ES-I3 (cell line): ENCODE data around the gene VKORC1.

Experiments
- H3K36me3 ChIP-seq: 2 replicates; pipeline ENCODE4 v1.6.1; 2013; ENCODE audit warnings: mild to moderate bottlenecking, low read length, control low read depth, moderate library complexity; ENCODE audit not compliant: insufficient read depth
- H3K4me1 ChIP-seq: 2 replicates; pipeline ENCODE4 v1.6.1; 2013; ENCODE audit warnings: mild to moderate bottlenecking, control low read depth, low read length; ENCODE audit not compliant: insufficient read depth
- H3K9ac ChIP-seq: 2 replicates; pipeline ENCODE4 v1.6.1; 2013; ENCODE audit warnings: low read depth, mild to moderate bottlenecking, low read length, moderate library complexity
- H3K9me3 ChIP-seq: 2 replicates; pipeline ENCODE4 v1.6.1; 2013; ENCODE audit warnings: mild to moderate bottlenecking, low read length, moderate library complexity; ENCODE audit not compliant: control insufficient read depth, insufficient read depth

The VKORC1 gene

DNA sequence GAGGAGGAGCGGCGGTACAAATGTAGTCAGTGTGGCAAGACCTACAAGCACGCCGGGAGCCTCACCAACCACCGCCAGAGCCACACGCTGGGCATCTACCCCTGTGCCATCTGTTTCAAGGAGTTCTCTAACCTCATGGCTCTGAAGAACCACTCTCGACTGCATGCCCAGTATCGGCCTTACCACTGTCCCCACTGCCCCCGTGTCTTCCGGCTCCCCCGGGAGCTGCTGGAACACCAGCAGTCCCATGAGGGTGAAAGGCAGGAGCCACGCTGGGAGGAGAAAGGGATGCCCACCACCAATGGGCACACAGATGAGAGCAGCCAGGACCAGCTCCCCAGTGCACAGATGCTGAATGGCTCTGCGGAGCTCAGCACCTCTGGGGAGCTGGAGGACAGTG is 17.6 kb downstream of the VKORC1 start:
- Histone ChIP-seq H3K4me1 (0 out of 2 replicates have a peak, but pooled peaks cover 4% of the 10 kb centered on the region), H3K36me3 (peaks cover 4% of the 10 kb centered on the region; the same call in 1 of the 2 replicates), H3K9me3 (no peaks in the 10 kb centered on the region), H3K9ac (no peak overlapping the region)

DNA sequence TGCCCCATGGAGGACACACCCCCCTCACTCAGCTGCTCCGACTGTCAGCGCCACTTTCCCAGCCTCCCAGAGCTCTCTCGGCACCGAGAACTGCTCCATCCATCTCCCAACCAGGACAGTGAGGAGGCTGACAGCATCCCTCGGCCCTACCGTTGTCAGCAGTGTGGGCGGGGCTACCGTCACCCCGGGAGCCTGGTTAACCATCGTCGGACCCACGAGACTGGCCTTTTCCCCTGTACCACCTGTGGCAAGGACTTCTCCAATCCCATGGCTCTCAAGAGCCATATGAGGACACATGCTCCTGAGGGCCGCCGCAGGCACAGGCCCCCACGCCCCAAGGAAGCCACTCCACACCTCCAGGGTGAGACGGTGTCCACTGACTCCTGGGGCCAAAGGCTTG is 18.3 kb downstream of the VKORC1 start:
- Histone ChIP-seq H3K4me1 (0 out of 2 replicates have a peak, but pooled peaks cover 9% of the 10 kb centered on the region), H3K9me3 (no peaks in the 10 kb centered on the region), H3K36me3 (peaks cover 4% of the 10 kb centered on the region; the same call in 1 of the 2 replicates), H3K9ac (no peak overlapping the region)

DNA sequence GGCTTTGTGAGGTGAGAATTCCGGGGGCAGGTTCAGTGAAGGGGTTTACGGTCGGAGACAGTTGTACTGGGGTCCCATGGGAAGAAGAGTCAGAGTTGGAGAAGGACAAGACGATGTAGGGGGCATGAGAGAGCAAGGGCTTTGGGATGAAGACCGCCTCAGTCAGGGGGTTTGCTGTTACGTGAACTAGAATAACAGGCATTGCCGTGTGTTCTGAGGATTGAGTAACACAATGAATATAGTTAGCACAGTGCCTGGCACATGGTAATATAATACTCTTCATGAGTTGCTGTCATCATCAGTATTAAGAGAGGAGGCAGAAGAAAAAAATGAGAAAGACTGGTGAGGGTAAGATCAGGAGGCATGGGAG is 19.8 kb downstream of the VKORC1 start:
- peak overlapping the region; percentile 97 for H3K9ac ChIP-seq
- no peaks in the 10 kb centered on the region for H3K9me3 ChIP-seq
- H3K36me3 ChIP-seq, result no peaks in the 10 kb centered on the region

DNA sequence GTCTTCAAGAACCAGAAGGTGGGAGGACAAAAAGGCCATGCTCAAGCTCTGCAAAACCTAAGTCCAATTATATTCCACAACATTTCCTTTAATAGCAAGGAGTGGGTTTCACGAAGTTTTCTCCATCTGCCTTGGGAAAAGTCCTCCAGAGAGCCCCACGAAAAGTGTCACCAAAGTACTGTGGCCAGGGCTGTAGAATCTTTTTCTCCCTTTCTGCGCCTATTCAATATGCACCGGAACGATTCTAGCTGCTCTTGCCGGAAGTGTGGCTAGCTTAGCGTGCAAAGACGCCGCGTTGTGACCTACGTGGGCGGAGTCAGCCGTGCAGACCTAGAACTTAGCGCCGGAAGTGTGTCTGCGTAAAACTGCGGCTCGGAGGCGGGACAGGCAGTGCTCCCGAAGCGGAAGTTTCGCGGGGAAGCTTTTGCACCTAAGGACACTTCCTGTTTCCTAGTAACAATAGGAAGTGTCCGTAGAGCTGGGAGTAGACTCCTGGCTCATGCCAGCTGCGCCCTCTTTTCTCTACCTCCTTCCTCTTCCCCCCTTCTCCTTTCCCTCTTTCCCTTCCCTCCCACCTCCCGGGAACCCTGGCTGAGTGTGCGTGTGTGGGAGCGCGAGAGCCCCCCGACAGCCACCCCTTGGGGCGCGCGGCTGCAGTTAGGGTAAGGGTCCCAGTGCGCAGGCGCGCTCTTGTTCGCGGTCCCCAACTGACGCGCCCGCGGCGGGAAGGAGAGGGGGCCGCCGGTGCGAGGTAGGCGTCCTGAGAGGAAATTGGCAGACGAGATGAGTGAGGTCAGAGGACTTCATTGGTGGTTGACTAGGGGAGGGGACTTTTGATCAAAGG is 20.4 kb downstream of the VKORC1 start, which contains the start of the genes ZNF646 and ZNF668:
ZNF646 (plus strand) TSS at position 453 of the 844 bp plus-strand sequence. CDS start 1,903 bp downstream, outside the sequence.
ZNF668 (minus strand) TSS at position 271 of the 844 bp plus-strand sequence. CDS start 9,781 bp downstream, outside the sequence.
- Histone ChIP-seq H3K4me1 (0 out of 2 replicates have a peak, but pooled peaks cover 9% of the 10 kb centered on the region), H3K9me3 (no peaks in the 10 kb centered on the region), H3K36me3 (no peaks in the 10 kb centered on the region), H3K9ac (peak within 1 kb of the TSS; percentile 97)

More for the DNA sequence above, 19.8 kb downstream of the VKORC1 start:
- 0 out of 2 replicates have a peak, but pooled peaks cover 9% of the 10 kb centered on the region for H3K4me1 ChIP-seq

DNA sequence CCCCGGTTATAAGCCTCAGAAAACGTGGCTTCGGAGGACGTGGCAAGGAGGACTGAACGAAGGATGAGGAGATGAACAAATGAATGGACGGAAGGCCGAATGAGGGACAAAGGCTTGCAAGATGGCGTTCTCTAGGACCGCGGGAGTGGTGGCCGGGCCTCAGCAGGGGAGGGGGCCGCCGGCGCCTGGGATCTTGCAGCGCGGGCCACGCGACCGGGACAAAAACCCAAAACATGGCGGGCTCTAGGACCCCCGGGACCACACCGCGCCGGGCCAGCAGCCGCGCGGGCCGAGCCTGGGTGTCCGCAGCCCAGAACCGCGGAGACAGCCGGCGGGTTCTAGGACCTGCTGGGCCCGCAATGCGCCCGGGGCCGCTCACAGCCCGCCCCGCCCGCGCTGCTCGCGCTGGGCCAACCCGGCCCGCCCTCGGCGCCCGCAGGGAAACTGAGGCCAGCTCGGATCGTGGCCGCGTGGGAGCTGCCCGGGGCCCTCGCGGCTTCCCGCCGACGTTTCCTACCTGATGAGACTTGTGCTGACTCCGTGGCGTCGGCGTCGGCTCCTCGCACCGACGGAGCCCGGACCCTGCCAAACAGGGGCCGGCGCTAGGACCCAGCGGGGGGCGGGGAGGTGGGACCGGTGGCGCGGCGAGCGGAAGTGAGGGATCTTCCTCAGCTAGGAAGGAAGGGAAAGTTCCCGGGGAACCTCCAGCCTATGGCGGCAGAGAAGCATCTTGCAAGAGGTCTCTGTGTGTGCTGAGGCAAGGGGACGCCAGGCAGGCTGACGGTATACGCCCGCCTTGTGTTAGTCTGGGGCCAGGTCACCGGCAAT is 21.2 kb downstream of the VKORC1 start:
- Histone ChIP-seq H3K9me3 (no peaks in the 10 kb centered on the region), H3K36me3 (no peaks in the 10 kb centered on the region), H3K9ac (peak overlapping the region; percentile 97), H3K4me1 (0 out of 2 replicates have a peak, but pooled peaks cover 9% of the 10 kb centered on the region)

DNA sequence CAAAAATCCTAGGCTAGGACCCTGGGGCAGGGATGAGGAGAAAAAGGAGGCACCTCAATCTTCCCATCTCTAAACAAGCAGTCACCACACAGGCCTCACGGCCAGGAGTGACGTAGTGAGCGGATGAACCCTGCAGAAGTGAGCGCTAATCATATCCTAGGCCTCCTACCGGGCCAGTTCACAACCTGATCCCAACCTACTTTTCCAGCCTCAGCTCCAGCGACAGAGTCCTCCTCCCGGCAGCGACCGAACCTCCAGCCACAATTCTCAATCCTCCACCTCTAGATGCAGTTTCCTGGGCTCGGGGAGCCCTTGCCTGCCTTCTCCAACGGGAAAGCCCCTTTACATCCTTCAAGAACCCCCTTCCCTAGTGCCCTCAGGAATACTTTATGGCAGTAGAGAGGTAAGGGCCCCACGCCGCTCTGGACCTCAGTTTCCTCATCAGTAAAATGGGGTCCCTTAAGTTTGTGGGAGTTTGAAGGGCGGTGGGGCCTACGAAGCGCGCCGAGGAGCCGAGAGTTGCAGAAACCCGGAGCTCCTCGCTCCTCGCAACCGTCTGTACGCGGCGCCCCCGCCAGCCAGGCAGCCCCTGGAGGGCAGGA is 22.0 kb downstream of the VKORC1 start:
- Histone ChIP-seq H3K4me1 (0 out of 2 replicates have a peak, but pooled peaks cover 9% of the 10 kb centered on the region), H3K9ac (peak overlapping the region; percentile 97), H3K36me3 (no peaks in the 10 kb centered on the region), H3K9me3 (no peaks in the 10 kb centered on the region)

DNA sequence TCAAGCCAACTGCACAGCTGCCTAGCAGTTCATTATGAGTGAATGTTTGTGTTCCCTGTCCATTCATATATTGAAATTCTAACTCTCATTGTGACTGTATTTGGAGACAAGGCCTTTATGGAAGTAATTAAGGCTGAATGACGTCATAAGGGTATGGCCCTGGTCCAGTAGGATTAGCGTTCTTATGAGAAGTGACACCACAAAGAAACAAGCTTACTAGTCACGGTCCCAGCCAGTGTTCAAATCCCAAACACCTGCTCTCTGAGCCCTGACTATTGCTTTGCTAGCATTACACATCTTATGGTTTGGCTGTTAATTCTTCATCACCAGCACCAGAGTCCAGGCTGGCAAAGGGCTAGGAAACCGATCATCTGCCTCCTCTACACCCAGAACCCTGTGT is 22.7 kb downstream of the VKORC1 start:
- 0 out of 2 replicates have a peak, but pooled peaks cover 9% of the 10 kb centered on the region for H3K4me1 ChIP-seq
- no peaks in the 10 kb centered on the region for H3K9me3 ChIP-seq
- H3K36me3 ChIP-seq, result no peaks in the 10 kb centered on the region
- peak overlapping the region; percentile 97; the same call in 1 of the 2 replicates for H3K9ac ChIP-seq

DNA sequence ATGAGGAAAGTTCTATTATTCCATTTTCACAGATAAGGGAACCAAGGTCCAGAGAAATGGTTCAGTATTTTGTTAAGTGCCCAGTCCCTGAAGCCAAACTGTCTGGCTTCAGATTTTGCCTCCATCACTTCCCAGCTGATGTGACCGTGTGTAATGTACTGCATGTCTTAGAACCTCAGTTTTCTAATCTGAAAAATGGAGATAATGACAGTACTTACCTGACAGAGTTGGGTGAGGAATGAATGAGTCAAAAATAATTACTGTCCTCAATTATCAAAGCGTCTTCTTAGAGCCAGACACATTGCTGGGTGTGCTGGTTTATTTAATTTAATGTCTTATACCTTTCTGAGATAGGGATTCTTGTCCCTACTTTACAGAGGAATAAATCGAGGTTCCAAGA is 27.3 kb downstream of the VKORC1 start:
- no peaks in the 10 kb centered on the region for H3K9me3 ChIP-seq
- 0 out of 2 replicates have a peak, but pooled peaks cover 8% of the 10 kb centered on the region for H3K4me1 ChIP-seq
- no peaks in the 10 kb centered on the region for H3K36me3 ChIP-seq
- no peak overlapping the region for H3K9ac ChIP-seq

DNA sequence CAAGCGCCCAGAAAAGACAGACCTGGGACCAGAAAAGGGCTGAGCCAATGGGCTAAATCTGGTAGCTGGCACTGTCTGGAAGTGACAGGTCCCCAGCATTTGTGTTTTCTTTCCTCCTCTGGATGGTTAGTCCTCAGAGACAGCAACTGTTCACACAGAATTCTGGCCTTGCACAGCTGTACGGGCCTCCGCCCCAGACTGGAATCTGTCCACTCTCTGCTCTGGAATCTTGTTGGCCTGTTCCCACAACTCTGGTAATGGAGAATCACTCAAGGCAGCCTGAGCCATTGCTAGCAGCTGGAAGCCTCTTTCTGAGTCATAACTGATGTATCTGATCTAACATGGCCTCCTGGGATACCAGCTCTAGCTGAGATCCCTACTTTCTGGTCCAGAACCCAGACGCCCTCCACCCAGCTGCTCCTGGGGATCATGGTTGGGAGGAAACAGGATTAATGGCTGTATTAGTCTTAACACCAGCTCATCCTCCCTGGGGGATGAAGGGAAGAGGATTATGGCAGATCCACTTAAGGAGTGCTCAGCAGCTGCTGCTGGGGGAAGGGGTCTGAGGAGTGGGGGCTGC is 29.6 kb downstream of the VKORC1 start:
- no peaks in the 10 kb centered on the region for H3K4me1 ChIP-seq
- H3K9ac ChIP-seq, result no peak overlapping the region
- no peaks in the 10 kb centered on the region for H3K9me3 ChIP-seq
- H3K36me3 ChIP-seq, result no peaks in the 10 kb centered on the region

DNA sequence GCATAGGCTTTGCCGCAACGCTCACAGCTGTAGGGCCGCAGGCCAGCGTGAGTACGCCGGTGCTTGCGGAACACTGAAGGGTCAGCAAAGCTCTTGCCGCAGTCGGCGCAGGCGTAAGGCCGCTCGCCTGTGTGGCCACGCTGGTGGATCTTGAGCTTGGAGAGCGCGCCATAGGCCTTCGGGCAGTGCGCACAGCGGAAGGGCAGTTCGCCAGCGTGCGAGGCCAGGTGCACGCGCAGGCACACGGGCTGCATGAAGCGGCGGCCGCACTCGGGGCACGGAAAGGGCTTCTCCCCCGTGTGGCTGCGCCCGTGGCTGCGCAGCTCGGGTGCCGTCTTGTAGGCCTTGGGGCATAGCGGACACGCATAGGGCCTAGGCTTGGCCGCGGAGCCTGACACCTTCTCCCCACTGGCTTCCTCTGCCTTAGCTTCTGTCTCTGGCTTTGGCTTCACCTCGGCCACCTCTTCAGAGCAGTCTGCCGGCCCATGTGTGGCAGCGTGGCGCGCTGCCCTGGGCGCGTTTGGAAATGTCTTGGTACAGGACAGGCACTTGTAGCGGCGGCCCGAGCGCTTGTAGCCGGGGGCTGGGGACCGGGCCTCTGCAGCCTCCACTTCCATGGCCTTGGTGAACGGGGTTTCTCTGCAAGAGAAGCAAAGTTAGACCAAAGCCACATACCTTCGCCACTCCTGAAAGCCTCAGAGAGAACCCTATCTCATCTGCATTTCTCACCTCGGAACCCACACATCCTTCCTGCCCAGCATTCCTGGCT is 30.6 kb downstream of the VKORC1 start:
- no peaks in the 10 kb centered on the region for H3K4me1 ChIP-seq
- H3K9me3 ChIP-seq, result no peaks in the 10 kb centered on the region
- H3K9ac ChIP-seq, result no peak overlapping the region
- no peaks in the 10 kb centered on the region for H3K36me3 ChIP-seq

DNA sequence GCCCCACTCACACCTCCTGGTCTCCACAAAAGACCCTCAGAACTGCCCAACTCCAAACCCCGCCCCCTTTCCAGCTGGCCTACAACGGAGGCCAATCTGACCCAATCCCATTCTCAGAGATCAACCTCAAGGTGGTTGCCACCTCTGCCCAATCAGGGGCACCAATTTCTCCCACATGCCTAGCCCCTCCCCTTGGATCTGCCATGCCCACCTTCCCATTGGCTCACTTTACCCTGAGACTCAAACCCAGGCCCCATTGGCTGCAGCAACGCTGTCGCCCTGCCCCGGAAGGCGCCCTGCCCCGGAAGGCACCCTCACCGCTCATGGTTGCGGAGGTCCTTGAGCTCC is 31.1 kb downstream of the VKORC1 start:
- no peaks in the 10 kb centered on the region for H3K36me3 ChIP-seq
- H3K9ac ChIP-seq, result no peak overlapping the region
- no peaks in the 10 kb centered on the region for H3K4me1 ChIP-seq
- no peaks in the 10 kb centered on the region for H3K9me3 ChIP-seq

DNA sequence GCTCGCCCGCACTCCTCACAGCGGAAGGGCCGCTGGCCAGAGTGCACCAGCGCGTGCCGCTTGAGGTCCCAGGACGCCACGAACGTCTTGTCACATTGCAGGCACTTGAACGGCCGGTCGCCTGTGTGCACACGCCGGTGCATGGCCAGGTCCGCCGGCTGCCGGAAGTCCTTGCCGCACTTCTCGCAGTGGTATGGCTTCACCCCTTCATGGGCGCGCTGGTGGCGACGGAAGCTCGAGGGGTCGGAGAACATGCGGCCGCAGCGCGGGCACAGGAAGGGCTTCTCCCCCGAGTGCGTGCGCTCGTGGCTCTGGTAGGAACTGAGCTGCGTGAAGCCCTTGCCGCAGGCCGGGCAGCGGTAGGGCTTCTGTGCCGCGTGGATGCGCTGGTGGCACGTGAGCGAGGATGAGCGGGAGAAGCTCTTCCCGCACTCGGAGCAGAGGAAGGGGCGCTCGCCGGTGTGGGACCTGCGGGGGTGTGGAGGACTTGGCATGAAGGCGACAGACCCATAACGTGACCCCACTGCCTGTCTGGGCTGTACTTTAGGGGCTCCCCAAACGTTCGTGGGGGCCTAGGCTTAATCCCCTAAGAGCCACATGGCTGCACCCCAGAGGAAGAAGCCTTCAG is 32.7 kb downstream of the VKORC1 start:
- Histone ChIP-seq H3K9me3 (no peaks in the 10 kb centered on the region), H3K36me3 (no peaks in the 10 kb centered on the region), H3K9ac (no peak overlapping the region), H3K4me1 (no peaks in the 10 kb centered on the region)
